K562 (cell line): ENCODE measurements around the gene RBMS1. TPM values are rescaled to one million over a fixed set of nuclear protein-coding genes. Genes with fewer than 3 reads are reported as not detected.

ENCODE experiments used
- ATAC-seq: fragments of 200-7000 bp; cut with Tn5 transposase; 3 replicates; pipeline ENCODE4 v1.9.1; 2020; ENCODE audit warnings: moderate library complexity
- BruUV-seq: library from RNA; stranded (reverse); fragments of 400-500 nt; replicated peaks from 2 replicates; lab custom pipeline; 2021; lab: Mats Ljungman, UMichigan
- CTCF ChIA-PET: fragments of 300-600 bp; formaldehyde crosslinking; extraction: SDS; loops from one replicate; lab custom pipeline; 2021; ENCODE audit warnings: low intra/inter-chr PET ratio; lab: Yijun Ruan, JAX
- POLR2A ChIA-PET: fragments of 300-600, 350-650 bp; sonication (Branson Sonifier 250); formaldehyde crosslinking; extraction: SDS; loops from one replicate; lab custom pipeline; 2021; ENCODE audit warnings: antibody characterized with exemption, inconsistent platforms; lab: Yijun Ruan, JAX
- DNase-seq, 4 experiments: peaks; one replicate each; pipeline versions ENCODE4 v3.0.0 to v3.0.0-alpha.2; 2011 to 2018; ENCODE audit warnings: low spot score in 3 of 4, mixed read lengths in 3 of 4; ENCODE audit errors: extremely low read depth in 1 of 4
- FAIRE-seq: peaks from 2 replicates; lab custom pipeline; 2011; peaks lifted over from hg19 to GRCh38; lab: Jason Lieb, UNC
- H2AFZ ChIP-seq: 2 replicates; pipeline ENCODE4 v1.6.0; 2011; ENCODE audit warnings: low read depth, low read length, control low read depth, inconsistent platforms
- H3K27ac ChIP-seq: fragments of 200-600 bp; 3 replicates; pipeline ENCODE4 v1.8.0; 2011; ENCODE audit warnings: low read depth, mild to moderate bottlenecking, control low read depth, inconsistent platforms, low read length, moderate library complexity, mixed read lengths; ENCODE audit errors: extremely low read depth
- H3K27me3 ChIP-seq, 2 experiments: fragments of 300-600 bp in 1 of 2; 2 replicates in 1 of 2; 3 replicates in 1 of 2; pipeline versions ENCODE4 v1.6.0 to v1.8.0; 2011; ENCODE audit warnings: inconsistent platforms in 2 of 2, low read length in 2 of 2, mild to moderate bottlenecking in 1 of 2, mixed read lengths in 1 of 2, moderate library complexity in 1 of 2; ENCODE audit not compliant: control insufficient read depth in 2 of 2, insufficient read depth in 2 of 2
- H3K36me3 ChIP-seq: fragments of 300-600 bp; 3 replicates; pipeline ENCODE4 v1.8.0; 2011; ENCODE audit warnings: mild to moderate bottlenecking, low read length, inconsistent platforms; ENCODE audit not compliant: control insufficient read depth, insufficient read depth
- H3K4me1 ChIP-seq, 2 experiments: fragments of 200-600 bp in 1 of 2; replicated peaks in 1 of 2; 2 replicates in 1 of 2; 3 replicates in 1 of 2; pipeline versions ENCODE4 v1.5.1 to v1.8.0; 2011; ENCODE audit warnings: inconsistent platforms in 2 of 2, low read length in 2 of 2, mild to moderate bottlenecking in 1 of 2, mixed read lengths in 1 of 2, moderate library complexity in 1 of 2; ENCODE audit not compliant: control insufficient read depth in 2 of 2, insufficient read depth in 2 of 2
- H3K4me2 ChIP-seq: 2 replicates; pipeline ENCODE4 v1.6.1; 2011; ENCODE audit warnings: low read length, control low read depth, inconsistent platforms, mixed read lengths; ENCODE audit not compliant: insufficient read depth
- H3K4me3 ChIP-seq: fragments of 200-600 bp; sonication (generic), shearing (Covaris generic); 2 replicates; pipeline ENCODE4 v1.5.1; 2016; ENCODE audit warnings: control low read depth, inconsistent platforms
- H3K79me2 ChIP-seq: fragments of 200-600 bp; 3 replicates; pipeline ENCODE4 v1.8.0; 2011; ENCODE audit warnings: low read length, inconsistent platforms; ENCODE audit not compliant: control insufficient read depth, insufficient read depth
- H3K9ac ChIP-seq, 2 experiments: 2 replicates each; pipeline versions ENCODE4 v1.6.0 to v1.6.1; 2011; ENCODE audit warnings: low read depth in 2 of 2, low read length in 2 of 2, control low read depth in 1 of 2, inconsistent platforms in 1 of 2, mild to moderate bottlenecking in 1 of 2, mixed read lengths in 1 of 2; ENCODE audit not compliant: insufficient read depth in 1 of 2
- H3K9me1 ChIP-seq: one replicate; pipeline ENCODE4 v1.6.0; 2011; ENCODE audit warnings: inconsistent platforms, mild to moderate bottlenecking, low read length, moderate library complexity; ENCODE audit not compliant: control insufficient read depth, insufficient read depth
- H3K9me3 ChIP-seq: replicated peaks from 2 replicates; pipeline ENCODE4 v1.5.1; 2011; ENCODE audit warnings: low read depth, low read length, inconsistent platforms; ENCODE audit not compliant: control insufficient read depth, insufficient read depth
- H4K20me1 ChIP-seq: replicated peaks from 2 replicates; pipeline ENCODE4 v1.6.1; 2011; ENCODE audit warnings: low read length, inconsistent platforms, mixed read lengths; ENCODE audit not compliant: control insufficient read depth, insufficient read depth
- BACH1 ChIP-seq: fragments of 200-800 bp; sonication (Bioruptor generic); IDR thresholded peaks from 2 replicates; pipeline ENCODE4 v1.6.1; 2016; ENCODE audit warnings: missing genetic modification characterization, missing compliant biosample characterization
- C11orf30 ChIP-seq: fragments of 450-650 bp; IDR thresholded peaks from 2 replicates; pipeline ENCODE4 v1.6.1; 2016; ENCODE audit warnings: low read depth, mild to moderate bottlenecking
- DMBX1 ChIP-seq: fragments of 250-450 bp; sonication (Bioruptor Pico); IDR thresholded peaks from 2 replicates; pipeline ENCODE4 v1.8.0; 2022; ENCODE audit warnings: inconsistent platforms, mild to moderate bottlenecking, moderate library complexity, borderline replicate concordance
- ESRRB ChIP-seq: fragments of 250-450 bp; sonication (Bioruptor Pico); IDR thresholded peaks from 2 replicates; pipeline ENCODE4 v1.5.0; 2020; ENCODE audit warnings: mild to moderate bottlenecking, moderate library complexity, borderline replicate concordance
- GATA2 ChIP-seq: sonication (generic); formaldehyde crosslinking; IDR thresholded peaks from 2 replicates; pipeline ENCODE4 v1.4.0; 2020; ENCODE audit warnings: mild to moderate bottlenecking, missing genetic modification reagents
- NFIC ChIP-seq: fragments of 450-650 bp; IDR thresholded peaks from 2 replicates; pipeline ENCODE4 v1.6.1; 2017; ENCODE audit warnings: mild to moderate bottlenecking, inconsistent platforms
- RBM14 ChIP-seq: fragments of 200-400 bp; formaldehyde crosslinking; IDR thresholded peaks from 2 replicates; pipeline ENCODE4 v1.6.1; 2018; ENCODE audit warnings: low read depth, mild to moderate bottlenecking, low read length, moderate library complexity, borderline replicate concordance; ENCODE audit not compliant: insufficient read depth
- SMAD1 ChIP-seq: fragments of 150-350 bp; IDR thresholded peaks from 2 replicates; pipeline ENCODE4 v1.6.1; 2014; ENCODE audit warnings: low read length, low read depth; ENCODE audit not compliant: partially characterized antibody
- TGIF2 ChIP-seq: sonication (generic); formaldehyde crosslinking; IDR thresholded peaks from 2 replicates; pipeline ENCODE4 v1.8.1; 2022; ENCODE audit warnings: mild to moderate bottlenecking, missing genetic modification reagents, moderate library complexity
- ZNF175 ChIP-seq: fragments of 200-800 bp; sonication (Bioruptor generic); IDR thresholded peaks from 2 replicates; pipeline ENCODE4 v1.6.1; 2016; ENCODE audit warnings: low read depth, mild to moderate bottlenecking, missing genetic modification characterization, missing compliant biosample characterization
- ZNF212 ChIP-seq: fragments of 450-650 bp; formaldehyde crosslinking; IDR thresholded peaks from 2 replicates; pipeline ENCODE4 v1.4.0; 2020; ENCODE audit warnings: mild to moderate bottlenecking
- ZNF551 ChIP-seq: fragments of 250-450 bp; sonication (Bioruptor Pico); IDR thresholded peaks from 2 replicates; pipeline ENCODE4 v1.5.0; 2021; ENCODE audit warnings: mild to moderate bottlenecking, moderate library complexity
- WGBS: fragments of 100-300 bp; shearing (Covaris generic); methylation state at CpG from one replicate; pipeline ENCODE4 v1.1.6; 2016; ENCODE audit warnings: low coverage, mixed read lengths; ENCODE audit not compliant: insufficient coverage; ENCODE audit errors: missing lambda C conversion rate; 5-methylcytosine and 5-hydroxymethylcytosine counted together
- in situ Hi-C: fragments of 300-500 bp; cut with MboI; formaldehyde crosslinking; loops from 4 replicates; pipeline ENCODE4 v1.15.0; 2018; ENCODE audit warnings: inconsistent platforms, mixed read lengths
- intact Hi-C: fragments of 100-400 bp; cut with micrococcal nuclease; formaldehyde crosslinking; loops from 2 replicates; pipeline ENCODE4 v1.14.2; 2022
- polyA plus RNA-seq, 8 experiments: library from polyadenylated mRNA; depleted of rRNA in 4 of 8; stranded (reverse) in 5 of 8; unstranded in 3 of 8; fragments of >200 nt; fragmentation: Nextera tagmentation in 2 of 8; fragmentation: Illumina TruSeq in 1 of 8; extraction: Ambion mirVana in 2 of 8; extraction: Trizol in 1 of 8; gene quantifications; 2 replicates each; pipeline versions ENCODE4 v1.2.1 to v1.2.3, GENCODE V29; 2011 to 2014; ENCODE audit warnings: inconsistent platforms in 1 of 8, missing spikeins in 1 of 8
- total RNA-seq, 7 experiments: library from RNA; depleted of rRNA in 6 of 7; stranded (reverse); fragments of >200 nt in 6 of 7; fragmentation: Illumina TruSeq in 2 of 7; extraction: Trizol in 2 of 7; gene quantifications; 2 replicates each; pipeline versions ENCODE4 v1.2.1 to v1.2.3, GENCODE V29; 2011 to 2021; ENCODE audit warnings: low replicate concordance in 1 of 7
- TF ChIP-seq, protein P1 (sequence below), 2 experiments: fragments of 450-650 bp in 1 of 2; IDR thresholded peaks; 2 replicates each; pipeline ENCODE4 v1.6.1; 2011 to 2017; ENCODE audit warnings: low read depth in 2 of 2, antibody characterized with exemption in 1 of 2, borderline replicate concordance in 1 of 2, low read length in 1 of 2, mild to moderate bottlenecking in 1 of 2, mixed read lengths in 1 of 2; ENCODE audit not compliant: control insufficient read depth in 1 of 2

Gene RBMS1
- total and polyA plus RNA-seq, 9 of the 15 experiments (the other 6 are each of a cell fraction or from before 2014, with no cell fraction given): 0.04 to 0.31 (median 0.09) TPM; not detected in 6

- Histone ChIP-seq H2AFZ (no peak overlapping the region), H3K9me1 (no peaks in the 10 kb centered on the region), H3K9ac (no peak overlapping the region)
- no TSS peak for BruUV-seq
- TF ChIP-seq ZNF551 (CRISPR knock-in tag) (no peak), GATA2 (no peak), SMAD1 (no peak), ESRRB (CRISPR knock-in tag) (no peak), DMBX1 (CRISPR knock-in tag) (no peak), ZNF175 (CRISPR knock-in tag) (no peak), ZNF212 (CRISPR knock-in tag) (no peak), RBM14 (no peak), TGIF2 (CRISPR knock-in tag) (no peak), NFIC (no peak), BACH1 (tag) (no peak), C11orf30 (no peak)
- TF ChIP-seq, protein P1, sequence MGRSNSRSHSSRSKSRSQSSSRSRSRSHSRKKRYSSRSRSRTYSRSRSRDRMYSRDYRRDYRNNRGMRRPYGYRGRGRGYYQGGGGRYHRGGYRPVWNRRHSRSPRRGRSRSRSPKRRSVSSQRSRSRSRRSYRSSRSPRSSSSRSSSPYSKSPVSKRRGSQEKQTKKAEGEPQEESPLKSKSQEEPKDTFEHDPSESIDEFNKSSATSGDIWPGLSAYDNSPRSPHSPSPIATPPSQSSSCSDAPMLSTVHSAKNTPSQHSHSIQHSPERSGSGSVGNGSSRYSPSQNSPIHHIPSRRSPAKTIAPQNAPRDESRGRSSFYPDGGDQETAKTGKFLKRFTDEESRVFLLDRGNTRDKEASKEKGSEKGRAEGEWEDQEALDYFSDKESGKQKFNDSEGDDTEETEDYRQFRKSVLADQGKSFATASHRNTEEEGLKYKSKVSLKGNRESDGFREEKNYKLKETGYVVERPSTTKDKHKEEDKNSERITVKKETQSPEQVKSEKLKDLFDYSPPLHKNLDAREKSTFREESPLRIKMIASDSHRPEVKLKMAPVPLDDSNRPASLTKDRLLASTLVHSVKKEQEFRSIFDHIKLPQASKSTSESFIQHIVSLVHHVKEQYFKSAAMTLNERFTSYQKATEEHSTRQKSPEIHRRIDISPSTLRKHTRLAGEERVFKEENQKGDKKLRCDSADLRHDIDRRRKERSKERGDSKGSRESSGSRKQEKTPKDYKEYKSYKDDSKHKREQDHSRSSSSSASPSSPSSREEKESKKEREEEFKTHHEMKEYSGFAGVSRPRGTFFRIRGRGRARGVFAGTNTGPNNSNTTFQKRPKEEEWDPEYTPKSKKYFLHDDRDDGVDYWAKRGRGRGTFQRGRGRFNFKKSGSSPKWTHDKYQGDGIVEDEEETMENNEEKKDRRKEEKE (IDR thresholded peaks at IDR 0.05; ENCODE audit: borderline replicate concordance in 1 of 2, control insufficient read depth in 1 of 2, low read depth in 2 of 2, low read length in 1 of 2): no peak
- TF ChIP-seq, all 486 proteins: peak for 0
- under 1% methylated on average over 7 of the region's 7 CpGs for WGBS
- Histone ChIP-seq H3K79me2 (no peaks in the 10 kb centered on the region), H3K4me3 (no peak overlapping the region), H3K36me3 (no peaks in the 10 kb centered on the region), H3K9me3 (no peaks in the 10 kb centered on the region), H3K4me1 (no peaks in the 10 kb centered on the region), H3K27me3 (no peaks in the 10 kb centered on the region), H3K4me2 (no peak overlapping the region), H3K27ac (no peak overlapping the region), H4K20me1 (no peaks in the 10 kb centered on the region)
- ATAC-seq: no peak
- intact Hi-C loops: no loop called here
- FAIRE-seq: no peak
- ChIA-PET CTCF (no interaction called here), POLR2A (no interaction called here)
- no peak for DNase-seq
- in situ Hi-C loops: no loop called here
Measured at GRCh38 chr2:160295519-160296207, 197.9 kb downstream of the RBMS1 start.
